B cell (primary cell): ENCODE measurements around the gene COPA. TPM values are rescaled to one million over a fixed set of nuclear protein-coding genes. Genes with fewer than 3 reads are reported as not detected.

Experiments used
- ATAC-seq: fragments of 200-7000 bp; cut with Tn5 transposase; one replicate; pipeline ENCODE4 v1.10.0; 2021; ENCODE audit warnings: low read depth, mild to moderate bottlenecking, moderate number of reproducible peaks, moderate library complexity
- CTCF ChIA-PET: fragments of 350-600 bp; sonication (Branson Sonifier 250); formaldehyde crosslinking; loops from one replicate; lab custom pipeline; 2021; ENCODE audit warnings: antibody characterized with exemption, inconsistent platforms; lab: Charles Lee
- POLR2A ChIA-PET: fragments of 350-600 bp; sonication (Branson Sonifier 250); formaldehyde crosslinking; loops from one replicate; lab custom pipeline; 2021; ENCODE audit warnings: antibody characterized with exemption; lab: Charles Lee
- DNase-seq: peaks from one replicate; pipeline ENCODE4 v3.0.0; 2013
- H2AFZ ChIP-seq: 2 replicates; pipeline ENCODE4 v1.6.1; 2012; ENCODE audit warnings: mild to moderate bottlenecking, low read depth, low read length; ENCODE audit not compliant: insufficient read depth, poor library complexity, severe bottlenecking
- H3K27ac ChIP-seq, 2 donors: 1 replicate in 1 of 2; 2 replicates in 1 of 2; pipeline ENCODE4 v1.5.1; 2012 to 2013; ENCODE audit warnings: low read length in 2 of 2, mild to moderate bottlenecking in 2 of 2, moderate library complexity in 1 of 2
- H3K27me3 ChIP-seq, 4 experiments: fragments of 200-600 bp in 1 of 4; sonication (generic) in 1 of 4; replicated peaks in 1 of 4; 1 replicate in 2 of 4; 2 replicates in 2 of 4; pipeline versions ENCODE4 v1.6.1 to v1.7.0; 2013 to 2016; ENCODE audit warnings: low read length in 3 of 4, mild to moderate bottlenecking in 2 of 4, mixed read lengths in 1 of 4, moderate library complexity in 1 of 4; ENCODE audit not compliant: insufficient read depth in 4 of 4, control insufficient read depth in 3 of 4; ENCODE audit errors: control extremely low read depth in 1 of 4
- H3K36me3 ChIP-seq, 2 experiments: replicated peaks in 1 of 2; 1 replicate in 1 of 2; 2 replicates in 1 of 2; pipeline versions ENCODE4 v1.6.1 to v1.7.1; 2013; ENCODE audit warnings: low read length in 1 of 2; ENCODE audit not compliant: insufficient read depth in 2 of 2, control insufficient read depth in 1 of 2; ENCODE audit errors: control extremely low read depth in 1 of 2, extremely low read depth in 1 of 2
- H3K4me1 ChIP-seq, 2 donors: fragments of 200-600 bp in 1 of 2; sonication (generic) in 1 of 2; 1 replicate in 1 of 2; 2 replicates in 1 of 2; pipeline versions ENCODE4 v1.5.1 to v1.6.1; 2013 to 2017; ENCODE audit warnings: low read length in 2 of 2; ENCODE audit not compliant: control insufficient read depth in 2 of 2, insufficient read depth in 2 of 2
- H3K4me2 ChIP-seq: replicated peaks from 2 replicates; pipeline ENCODE3; 2012; ENCODE audit warnings: mild to moderate bottlenecking, low read depth, low read length; ENCODE audit not compliant: poor library complexity, severe bottlenecking
- H3K4me3 ChIP-seq, 5 experiments: fragments of 200-600 bp in 1 of 5; sonication (generic) in 1 of 5; 1 replicate in 3 of 5; 2 replicates in 2 of 5; pipeline versions ENCODE4 v1.5.1 to v1.7.0; 2011 to 2016; ENCODE audit warnings: low read length in 4 of 5, mild to moderate bottlenecking in 4 of 5, low read depth in 2 of 5, control low read depth in 1 of 5, moderate library complexity in 1 of 5; ENCODE audit not compliant: insufficient read depth in 1 of 5; ENCODE audit errors: control extremely low read depth in 1 of 5, extremely low read depth in 1 of 5
- H3K79me2 ChIP-seq: fragments of 200-600 bp; sonication (generic); one replicate; pipeline ENCODE4 v1.6.0; 2016; ENCODE audit warnings: low read length; ENCODE audit not compliant: control insufficient read depth, insufficient read depth
- H3K9ac ChIP-seq: fragments of 200-600 bp; sonication (generic); 2 replicates; pipeline ENCODE4 v1.6.1; 2017; ENCODE audit warnings: mild to moderate bottlenecking, low read length, moderate library complexity
- H3K9me3 ChIP-seq, 3 donors: one replicate each; pipeline versions ENCODE4 v1.6.1 to v1.7.1; 2013; ENCODE audit warnings: low read length in 2 of 3; ENCODE audit not compliant: control insufficient read depth in 2 of 3, insufficient read depth in 1 of 3; ENCODE audit errors: control extremely low read depth in 1 of 3
- H4K20me1 ChIP-seq: 2 replicates; pipeline ENCODE4 v1.6.0; 2012; ENCODE audit warnings: mild to moderate bottlenecking, low read length; ENCODE audit not compliant: insufficient read depth, control insufficient read depth, poor library complexity, severe bottlenecking
- H3K27ac Mint-ChIP-seq: one replicate; pipeline ENCODE4 v1.8.0; 2021; ENCODE audit warnings: mixed read lengths
- H3K27me3 Mint-ChIP-seq: one replicate; pipeline ENCODE4 v1.8.0; 2021; ENCODE audit warnings: mixed read lengths
- H3K4me1 Mint-ChIP-seq: one replicate; pipeline ENCODE4 v1.8.0; 2021; ENCODE audit warnings: mixed read lengths
- H3K4me3 Mint-ChIP-seq: one replicate; pipeline ENCODE4 v1.8.0; 2021; ENCODE audit warnings: mixed read lengths
- H3K9me3 Mint-ChIP-seq: one replicate; pipeline ENCODE4 v1.8.0; 2022; ENCODE audit warnings: mixed read lengths; ENCODE audit not compliant: insufficient read depth
- CTCF ChIP-seq: fragments of 200-600 bp; IDR thresholded peaks from one replicate; pipeline ENCODE4 v1.8.0; 2022; ENCODE audit warnings: antibody characterized with exemption, mild to moderate bottlenecking
- EZH2 ChIP-seq: IDR thresholded peaks from 2 replicates; pipeline ENCODE4 v1.6.1; 2012; ENCODE audit warnings: borderline replicate concordance, low read depth, mild to moderate bottlenecking, moderate library complexity, low read length; ENCODE audit not compliant: insufficient read depth, poor library complexity, severe bottlenecking
- WGBS: methylation state at CpG from one replicate; pipeline ENCODE4 v1.1.5; 2013; ENCODE audit warnings: missing lambda C conversion rate; ENCODE audit not compliant: insufficient coverage; 5-methylcytosine and 5-hydroxymethylcytosine counted together
- intact Hi-C: fragments of 100-400 bp; cut with micrococcal nuclease; formaldehyde crosslinking; loops from one replicate; pipeline ENCODE4 v1.10.0; 2022
- polyA plus RNA-seq: library from polyadenylated mRNA; depleted of rRNA; stranded (reverse); fragments of >200 nt; gene quantifications from 2 replicates; pipeline ENCODE4 v1.2.3, GENCODE V29; 2012
- total RNA-seq, 2 donors: library from RNA; stranded (reverse); fragments of 120-200 nt in 1 of 2; gene quantifications; 1 replicate in 1 of 2; 2 replicates in 1 of 2; pipeline versions ENCODE4 v1.2.3 to v1.2.4, GENCODE V29; 2013 to 2022

COPA gene
- total and polyA plus RNA-seq, 2 donors (not counting 1 experiment from before 2014, with no cell fraction given): 39.1 to 168 TPM

GRCh38 chr1:160264795-160265307 is 78.2 kb downstream of the COPA start:
- Histone ChIP-seq H3K4me1 (peaks cover 20 to 22% of the 10 kb centered on the region in 2 donors), H3K9ac (no peak overlapping the region), H3K36me3 (no peaks in the 10 kb centered on the region), H3K79me2 (peaks cover 30% of the 10 kb centered on the region), H3K27ac (no peak overlapping the region), H3K9me3 (no peaks in the 10 kb centered on the region), H2AFZ (no peak overlapping the region), H3K27me3 (no peaks in the 10 kb centered on the region), H4K20me1 (no peaks in the 10 kb centered on the region), H3K4me2 (no peak overlapping the region), H3K4me3 (no peak overlapping the region)
- peaks cover 3% of the 10 kb centered on the region for H3K27me3 Mint-ChIP-seq
- intact Hi-C loops: no loop called here
- no CpG with 5 or more reads among the region's 4 CpGs for WGBS
- H3K4me1 Mint-ChIP-seq: peaks cover 26% of the 10 kb centered on the region
- ATAC-seq (no peak), DNase-seq (no peak)
- TF ChIP-seq CTCF: no peak
- no peak for TF ChIP-seq EZH2
- H3K27ac Mint-ChIP-seq: no peak overlapping the region
- CTCF ChIA-PET: interaction anchor here (1.3 to 4.3 kb wide), 3 partner anchors 13 to 29 kb away, joined by 3 to 27 read pairs (median 11); no protein-coding TSS in a partner anchor
- no peak overlapping the region for H3K4me3 Mint-ChIP-seq
- H3K9me3 Mint-ChIP-seq: no peaks in the 10 kb centered on the region
- POLR2A ChIA-PET: no interaction called here
